GM19193 (cell line): ENCODE results near the gene PAXX.

Experiments used
- POLR2A ChIP-seq: IDR thresholded peaks from 4 replicates; pipeline ENCODE4 v1.6.1; 2011; ENCODE audit not compliant: insufficient read depth, insufficient read length; ENCODE audit errors: extremely low read depth

The PAXX gene

GRCh38 chr9:137042751-137043727 is 50.8 kb downstream of the PAXX start:
- no peak for TF ChIP-seq POLR2A
